NK-92 (cell line): ENCODE results near the gene EIF4A2.
"Not testable (repeated sequence)": the region's sequence is repeated elsewhere in the genome, so short reads cannot be mapped to it uniquely, and the experiment has no call there.

ENCODE experiments used
- DNase-seq: peaks from one replicate; lab custom pipeline; 2025; ENCODE audit not compliant: unreplicated experiment; lab: John Stamatoyannopoulos, UW

The EIF4A2 gene

GRCh38 chr3:186784820-186785494, 1.6 kb downstream of the EIF4A2 start:
- no peak for DNase-seq

DNA sequence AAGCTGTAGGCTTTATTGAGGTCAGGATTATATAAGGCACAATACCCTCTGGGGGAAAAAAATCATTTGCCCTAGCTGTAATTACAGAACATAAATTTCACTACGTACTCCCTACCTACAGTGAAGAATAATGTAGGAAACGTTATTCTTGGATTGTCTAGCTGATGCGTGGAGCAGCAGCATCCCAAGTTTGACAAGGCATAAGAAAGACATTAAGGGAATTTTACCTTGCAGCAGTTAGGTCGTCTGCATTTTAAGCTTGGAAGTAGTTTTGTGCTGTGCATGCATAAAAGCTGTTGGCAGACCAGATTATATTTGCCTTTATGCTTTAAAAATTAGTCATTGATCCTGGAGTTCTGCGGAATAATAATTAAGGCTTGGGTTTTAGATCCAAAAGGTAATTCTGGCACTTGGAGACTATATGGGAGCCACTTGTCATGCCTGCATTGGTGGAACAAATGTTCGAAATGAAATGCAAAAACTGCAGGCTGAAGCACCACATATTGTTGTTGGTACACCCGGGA, 2.2 kb downstream of the EIF4A2 start:
- no peak for DNase-seq

DNA sequence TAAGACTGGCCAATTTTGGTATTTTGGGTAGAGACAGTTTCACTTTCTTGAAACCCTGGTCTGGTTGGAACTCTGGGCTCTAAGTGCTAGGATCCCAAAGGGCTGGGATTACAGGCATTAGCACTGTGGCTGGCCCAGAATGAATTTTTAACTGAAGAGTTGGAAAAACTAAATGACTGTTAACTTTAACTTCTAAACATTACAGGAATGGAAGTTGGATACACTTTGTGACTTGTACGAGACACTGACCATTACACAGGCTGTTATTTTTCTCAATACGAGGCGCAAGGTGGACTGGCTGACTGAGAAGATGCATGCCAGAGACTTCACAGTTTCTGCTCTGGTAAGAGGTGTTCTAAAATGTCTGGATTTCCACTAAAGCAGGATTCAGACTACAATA, 3.5 kb downstream of the EIF4A2 start:
- no peak for DNase-seq

DNA sequence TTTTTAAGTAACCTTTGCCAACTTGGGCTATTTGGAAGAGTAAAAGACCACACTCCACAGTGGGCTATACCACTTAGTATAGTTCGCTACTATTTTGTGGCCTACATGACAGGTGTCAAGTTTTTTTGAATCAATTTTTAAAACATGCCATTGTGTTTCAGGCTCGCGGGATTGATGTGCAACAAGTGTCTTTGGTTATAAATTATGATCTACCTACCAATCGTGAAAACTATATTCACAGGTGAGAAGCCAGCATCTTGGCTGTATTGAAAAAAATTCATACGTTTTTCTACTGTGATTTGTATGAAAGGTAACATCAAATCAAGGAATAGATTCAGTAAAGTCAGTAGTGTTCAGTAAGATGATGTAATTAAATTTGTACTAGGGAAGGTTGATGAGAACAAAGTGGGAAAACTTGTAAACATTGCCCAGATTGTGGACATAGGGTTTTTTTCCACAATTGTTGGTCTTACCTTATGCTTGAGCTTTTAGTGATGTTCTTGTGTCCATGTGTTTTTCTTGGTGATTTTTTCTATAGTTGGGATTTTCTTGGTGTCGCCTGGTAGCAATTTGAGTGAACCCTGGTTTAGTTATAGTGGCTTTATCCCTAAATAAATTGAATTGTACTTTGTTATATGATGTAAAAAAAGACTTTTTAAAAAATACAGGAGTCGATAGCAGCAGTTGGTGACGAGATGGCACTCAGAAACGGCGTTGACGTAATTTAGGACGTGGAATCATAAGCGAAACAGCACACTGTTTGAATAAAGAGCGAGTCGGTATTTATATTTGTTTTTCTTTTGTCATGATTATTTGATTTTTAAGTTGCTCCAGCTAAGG, 4.5 kb downstream of the EIF4A2 start:
- DNase-seq: no peak

DNA sequence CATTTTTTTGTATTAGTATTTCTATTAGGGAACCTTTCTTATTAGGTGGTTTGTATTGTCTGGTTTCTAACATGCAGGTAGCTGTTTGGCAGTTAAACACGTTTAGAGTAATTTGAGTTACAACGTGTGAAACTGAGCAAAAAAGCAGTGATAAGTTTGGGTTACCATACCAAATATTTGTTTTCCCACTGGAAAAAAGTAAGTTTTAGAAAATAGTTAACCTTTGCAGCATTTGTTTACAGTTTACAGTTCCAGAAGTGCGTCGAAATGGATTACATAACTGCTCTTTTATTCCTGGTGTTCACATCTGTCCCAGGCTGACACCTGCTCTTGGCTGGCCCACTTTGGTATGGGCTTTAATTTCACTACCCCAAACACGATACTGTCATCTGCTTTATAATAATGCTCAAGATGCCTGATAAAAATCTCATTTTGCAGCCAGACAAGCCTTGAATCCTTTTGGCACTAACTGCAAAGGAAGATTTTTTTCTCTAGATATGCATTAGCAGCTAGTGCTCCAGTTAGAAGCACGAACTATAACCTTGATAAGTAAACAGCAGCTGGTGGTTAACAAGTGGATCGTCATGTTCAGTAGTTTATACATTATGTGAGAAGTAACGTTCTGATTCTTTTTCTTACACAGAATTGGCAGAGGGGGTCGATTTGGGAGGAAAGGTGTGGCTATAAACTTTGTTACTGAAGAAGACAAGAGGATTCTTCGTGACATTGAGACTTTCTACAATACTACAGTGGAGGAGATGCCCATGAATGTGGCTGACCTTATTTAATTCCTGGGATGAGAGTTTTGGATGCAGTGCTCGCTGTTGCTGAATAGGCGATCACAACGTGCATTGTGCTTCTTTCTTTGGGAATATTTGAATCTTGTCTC, 5.3 kb downstream of the EIF4A2 start:
- no peak for DNase-seq

GRCh38 chr3:186789554-186790260, 6.3 kb downstream of the EIF4A2 start:
- no peak for DNase-seq

GRCh38 chr3:186790261-186790981, 7.0 kb downstream of the EIF4A2 start:
- DNase-seq: no peak

DNA sequence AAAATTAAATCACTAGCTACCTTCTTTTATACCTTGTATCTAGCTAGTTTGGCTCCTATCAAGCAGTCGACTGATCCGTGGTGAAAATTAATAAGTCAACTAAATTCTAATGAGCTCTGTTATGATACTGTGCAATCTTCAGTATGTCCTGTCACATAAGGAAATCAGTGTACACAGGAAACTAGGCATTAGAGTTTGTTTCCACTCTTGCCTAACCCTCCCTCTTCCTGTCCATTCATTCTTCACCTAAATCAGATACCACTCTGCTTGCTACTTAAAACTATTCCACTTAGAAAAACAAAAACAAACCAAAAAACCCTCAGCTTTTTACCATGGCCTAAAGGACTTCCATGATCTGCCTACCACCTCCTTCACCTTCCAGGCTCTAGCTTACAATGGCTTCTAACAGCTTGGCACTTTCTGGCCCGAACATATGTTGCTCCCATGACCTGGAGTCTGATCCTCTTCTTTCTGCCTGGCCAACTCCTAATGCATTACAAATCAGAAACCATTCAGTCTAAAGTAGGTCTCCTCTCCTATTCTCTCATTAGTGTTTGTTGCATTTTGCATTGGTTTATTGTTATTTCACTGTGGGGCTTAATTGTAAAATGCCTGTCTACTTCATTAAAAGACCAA, 15.0 kb downstream of the EIF4A2 start:
- no peak for DNase-seq

GRCh38 chr3:186800285-186800684, 16.9 kb downstream of the EIF4A2 start:
- no peak for DNase-seq

GRCh38 chr3:186802701-186803100, 19.3 kb downstream of the EIF4A2 start:
- DNase-seq: no peak

DNA sequence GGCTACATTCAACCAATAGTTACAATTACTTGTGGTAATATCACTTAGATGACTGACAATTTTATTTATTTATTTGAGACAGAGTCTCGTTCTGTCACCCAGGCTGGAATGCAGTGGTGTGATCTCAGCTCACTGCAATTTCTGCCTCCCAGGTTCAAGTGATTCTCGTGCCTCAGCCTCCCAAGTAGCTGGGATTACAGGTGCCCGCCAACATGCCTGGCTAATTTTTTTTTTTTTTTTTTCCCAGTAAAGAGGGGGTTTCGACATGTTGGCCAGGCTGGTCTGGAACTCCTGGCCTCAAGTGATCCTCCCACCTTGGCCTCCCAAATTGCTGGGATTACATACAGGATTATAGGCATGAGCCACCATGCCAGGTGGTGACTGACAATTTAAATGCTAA, 20.1 kb downstream of the EIF4A2 start:
- not testable (repeated sequence) for DNase-seq

- no peak for DNase-seq
Measured at GRCh38 chr3:186806089-186807055, 23.0 kb downstream of the EIF4A2 start, which contains the start of gene RFC4. Gene RFC4 (minus strand): TSS chr3:186806482. CDS start chr3:186804713, 1,769 bp downstream.

DNA sequence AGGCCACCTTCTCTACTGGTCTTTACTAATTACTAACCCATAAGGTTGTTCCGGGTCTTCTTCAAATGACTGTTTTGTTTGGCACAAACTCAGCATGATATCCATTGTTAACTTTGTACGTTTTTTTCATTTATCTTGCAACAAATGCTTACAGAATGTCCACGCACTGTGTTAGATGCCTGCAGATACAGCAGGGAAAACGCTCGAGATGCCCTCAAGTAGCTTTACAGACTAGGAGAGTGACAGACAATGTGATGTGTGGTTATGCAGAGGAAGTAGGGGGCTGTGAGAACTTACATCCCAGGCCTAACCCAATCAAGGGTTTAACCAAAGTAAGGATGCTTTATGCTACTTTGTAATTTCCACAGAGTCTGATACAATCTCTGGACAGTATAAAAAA, 23.9 kb downstream of the EIF4A2 start:
- DNase-seq: no peak

GRCh38 chr3:186810336-186810996, 27.1 kb downstream of the EIF4A2 start:
- DNase-seq: no peak

DNA sequence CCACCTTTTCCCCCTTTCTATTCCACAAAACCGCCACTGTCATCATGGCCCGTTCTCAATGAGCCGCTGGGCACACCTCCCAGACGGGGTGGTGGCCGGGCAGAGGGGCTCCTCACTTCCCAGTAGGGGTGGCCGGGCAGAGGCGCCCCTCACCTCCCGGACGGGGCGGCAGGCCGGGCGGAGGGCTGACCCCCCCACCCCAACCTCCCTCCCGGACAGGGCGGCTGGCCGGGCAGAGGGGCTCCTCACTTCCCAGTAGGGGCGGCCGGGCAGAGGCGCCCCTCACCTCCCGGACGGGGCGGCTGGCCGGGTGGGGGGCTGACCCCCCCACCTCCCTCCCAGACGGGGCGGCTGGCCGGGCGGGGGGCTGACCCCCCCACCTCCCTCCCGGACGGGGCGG, 27.9 kb downstream of the EIF4A2 start:
- DNase-seq: not testable (repeated sequence)

DNA sequence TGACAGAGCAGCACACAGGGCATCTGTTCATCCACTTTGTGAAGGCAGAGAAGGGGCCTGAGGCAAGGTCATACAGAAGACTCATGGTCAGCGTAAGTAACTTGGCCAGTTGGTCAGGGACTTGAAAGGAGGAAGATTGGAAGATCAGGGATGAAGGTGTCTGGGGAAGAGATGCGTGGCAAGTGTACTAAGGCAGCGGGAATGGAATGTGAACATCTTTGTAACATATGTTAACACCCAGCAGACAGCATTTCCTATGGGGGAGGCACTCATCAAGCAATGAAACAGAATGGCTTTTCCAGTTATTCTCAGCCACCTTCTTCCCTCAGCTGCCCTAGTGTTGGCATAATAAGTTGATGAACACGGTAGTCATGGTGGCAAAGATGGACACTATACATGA, 30.7 kb downstream of the EIF4A2 start:
- no peak for DNase-seq

DNA sequence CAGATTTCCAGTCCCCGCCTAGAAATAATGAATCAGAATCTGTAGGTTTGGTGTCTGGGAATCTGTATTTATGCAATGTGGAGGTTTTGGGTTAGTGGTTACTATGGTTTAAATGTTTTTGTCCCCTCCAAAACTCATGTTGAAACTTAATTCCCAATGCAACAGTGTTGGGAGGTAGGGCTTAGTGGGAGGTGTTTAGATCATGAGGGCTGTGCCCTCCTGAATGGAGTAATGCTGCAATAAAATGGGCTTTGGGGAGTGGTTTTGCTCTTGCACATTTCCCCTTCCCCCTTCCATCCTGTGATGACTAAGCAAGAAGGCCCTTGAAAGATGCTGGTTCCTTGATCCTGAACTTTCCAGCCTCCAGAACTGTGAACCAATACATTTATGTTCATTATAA, 32.1 kb downstream of the EIF4A2 start:
- DNase-seq: no peak

- no peak for DNase-seq
Measured at GRCh38 chr3:186818516-186818915, 35.1 kb downstream of the EIF4A2 start.
